ENCODE data around the gene DCBLD1.

DNA sequence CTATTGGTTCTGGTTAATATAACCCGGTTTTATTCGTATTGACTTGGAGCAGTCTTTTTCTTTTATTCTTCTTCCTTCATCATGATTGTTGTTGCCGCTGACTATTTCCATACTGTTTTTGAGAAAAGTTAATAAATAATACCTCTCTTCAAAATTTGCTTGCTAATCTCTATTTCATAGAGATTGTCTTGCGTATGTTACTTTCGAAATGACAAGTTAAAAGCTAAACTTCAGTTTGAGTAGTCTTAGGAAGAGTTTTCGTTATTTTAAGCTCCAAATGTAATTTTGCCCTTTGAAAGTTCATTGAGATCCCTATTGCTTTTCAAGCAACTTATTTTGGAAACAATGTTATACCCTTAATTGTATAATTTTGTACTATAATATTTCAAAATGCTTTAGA, 36.4 kb downstream of the DCBLD1 start:
- no peak for TF ChIP-seq EP300 (IDR thresholded peaks at IDR 0.05; ENCODE audit: low read depth)
- no peak for TF ChIP-seq POLR2A (IDR thresholded peaks at IDR 0.05)
- no peak for TF ChIP-seq CTCF (IDR thresholded peaks at IDR 0.05)
- no peak for TF ChIP-seq POLR2AphosphoS5 (IDR thresholded peaks at IDR 0.05)
